GM19328 (cell line): Measurements from ENCODE around the gene ARNT2.

Experiments
- ATAC-seq: cut with Tn5 transposase; IDR thresholded peaks from one replicate; pipeline ENCODE4 v1.9.1; 2021; ENCODE audit warnings: mild to moderate bottlenecking, moderate library complexity; ENCODE audit not compliant: unreplicated experiment

Gene ARNT2

GRCh38 chr15:80550219-80550907 is 146.2 kb downstream of the ARNT2 start:
- ATAC-seq = no peak

GRCh38 chr15:80550908-80551260 is 146.7 kb downstream of the ARNT2 start:
- no peak for ATAC-seq

GRCh38 chr15:80551348-80551747 is 147.2 kb downstream of the ARNT2 start:
- ATAC-seq = no peak

GRCh38 chr15:80554560-80554959 is 150.4 kb downstream of the ARNT2 start:
- no peak for ATAC-seq

- no peak for ATAC-seq
Measured at GRCh38 chr15:80556694-80557367, 152.6 kb downstream of the ARNT2 start.

GRCh38 chr15:80557441-80558234 is 153.5 kb downstream of the ARNT2 start:
- no peak for ATAC-seq

- ATAC-seq = no peak
Measured at GRCh38 chr15:80558631-80559319, 154.6 kb downstream of the ARNT2 start.

GRCh38 chr15:80559320-80559693 is 155.1 kb downstream of the ARNT2 start:
- no peak for ATAC-seq

GRCh38 chr15:80559761-80560160 is 155.6 kb downstream of the ARNT2 start:
- no peak for ATAC-seq

GRCh38 chr15:80560601-80561400 is 156.6 kb downstream of the ARNT2 start:
- ATAC-seq = no peak

- no peak for ATAC-seq
Measured at GRCh38 chr15:80561500-80561899, 157.3 kb downstream of the ARNT2 start.

GRCh38 chr15:80562033-80562432 is 157.9 kb downstream of the ARNT2 start:
- ATAC-seq = no peak

GRCh38 chr15:80562846-80563245 is 158.7 kb downstream of the ARNT2 start:
- ATAC-seq = no peak

GRCh38 chr15:80563372-80563997 is 159.3 kb downstream of the ARNT2 start:
- no peak for ATAC-seq

GRCh38 chr15:80564056-80564455 is 159.9 kb downstream of the ARNT2 start:
- ATAC-seq = no peak

GRCh38 chr15:80565398-80565797 is 161.2 kb downstream of the ARNT2 start:
- no peak for ATAC-seq

GRCh38 chr15:80565988-80566387 is 161.8 kb downstream of the ARNT2 start:
- no peak for ATAC-seq

GRCh38 chr15:80567721-80568157 is 163.6 kb downstream of the ARNT2 start:
- ATAC-seq = no peak

GRCh38 chr15:80568298-80568697 is 164.1 kb downstream of the ARNT2 start:
- no peak for ATAC-seq
